GM21423 (cell line): ENCODE data around the gene FZR1.

Source experiments
- ATAC-seq: cut with Tn5 transposase; IDR thresholded peaks from one replicate; pipeline ENCODE4 v1.9.1; 2021; ENCODE audit warnings: mild to moderate bottlenecking, moderate library complexity; ENCODE audit not compliant: unreplicated experiment

FZR1 gene

GRCh38 chr19:3586707-3587346, 80.7 kb downstream of the FZR1 start:
- ATAC-seq, result no peak
